GM19099 (cell line): ENCODE measurements around the gene CCNF.

Experiments
- POLR2A ChIP-seq: IDR thresholded peaks from 3 replicates; pipeline ENCODE4 v1.6.1; 2011; ENCODE audit warnings: low read depth; ENCODE audit not compliant: insufficient read length; ENCODE audit errors: extremely low read depth

Gene CCNF

DNA sequence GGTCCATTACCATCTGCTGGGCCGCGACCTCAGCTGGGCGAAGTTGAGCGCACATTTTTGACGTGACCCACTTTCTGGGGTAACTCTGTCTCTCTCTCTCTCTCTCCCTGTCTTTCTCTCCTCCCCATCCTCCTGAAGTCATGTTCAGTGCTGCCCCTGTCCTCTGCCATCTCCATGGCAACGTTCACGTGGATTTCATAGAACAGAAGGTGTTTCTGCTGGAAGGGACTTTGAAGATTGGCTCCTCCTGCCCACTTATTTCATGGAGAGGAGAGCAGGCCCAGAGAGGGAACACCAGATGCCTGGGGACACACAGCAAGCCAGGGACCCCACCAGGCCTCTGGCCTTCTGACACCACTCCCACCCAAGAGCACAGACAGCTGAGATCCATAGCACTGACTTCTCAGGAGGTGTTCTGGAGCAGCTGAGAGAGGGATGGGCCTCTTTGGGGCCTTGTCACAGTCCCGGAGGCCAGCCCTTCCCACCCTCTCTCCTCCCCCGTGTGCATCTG, 4.2 kb upstream of the CCNF start:
- no peak for TF ChIP-seq POLR2A

DNA sequence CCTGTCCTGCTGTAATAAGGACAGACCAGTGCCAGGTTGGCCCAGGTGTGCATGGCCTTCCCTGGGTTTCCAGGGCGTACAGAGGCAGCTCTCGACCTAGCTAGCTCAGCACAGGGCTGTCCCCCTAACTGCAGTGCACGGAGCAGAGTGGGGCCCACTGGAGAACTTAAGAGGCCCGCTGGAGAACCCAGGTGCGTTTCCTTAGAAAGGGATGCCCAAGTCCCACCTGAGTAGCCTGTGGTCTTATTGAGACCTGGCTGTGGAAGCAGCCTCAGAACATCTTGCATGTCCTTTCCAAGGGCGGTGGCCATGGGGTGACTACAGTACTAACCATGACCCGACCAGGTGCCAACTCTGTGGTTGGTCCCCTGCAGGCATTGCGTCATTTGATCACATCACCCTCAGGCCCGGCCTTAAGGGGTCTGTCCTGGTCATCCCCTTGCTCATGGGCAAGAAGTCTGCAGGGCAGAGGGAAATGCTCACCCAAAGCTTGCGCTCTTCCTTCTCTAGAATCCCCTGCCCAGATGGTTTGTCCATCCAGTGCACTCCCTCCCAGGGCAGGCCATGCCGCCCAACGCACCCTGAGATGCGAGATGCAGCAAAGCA, 3.3 kb upstream of the CCNF start:
- no peak for TF ChIP-seq POLR2A

DNA sequence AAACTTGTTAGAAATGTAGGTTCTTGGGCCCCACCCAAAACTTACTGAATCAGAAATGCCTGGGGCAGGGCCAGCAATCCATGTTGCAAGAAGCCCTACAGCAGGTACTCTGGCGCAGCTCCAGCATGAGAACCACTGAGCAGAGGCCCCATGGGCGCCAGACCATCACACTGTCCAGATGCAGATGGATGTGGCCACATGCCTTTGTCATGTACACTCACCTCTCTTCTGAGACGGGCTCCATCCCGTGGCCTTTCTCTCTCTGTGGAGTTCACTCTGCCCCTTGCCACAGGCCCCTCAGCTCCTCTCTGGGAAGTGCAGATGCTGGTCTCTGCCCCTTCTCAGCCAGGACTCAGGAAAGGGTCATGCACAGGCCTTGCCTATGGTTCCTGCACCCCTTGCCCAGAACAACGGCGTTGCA, 2.3 kb upstream of the CCNF start:
- no peak for TF ChIP-seq POLR2A

DNA sequence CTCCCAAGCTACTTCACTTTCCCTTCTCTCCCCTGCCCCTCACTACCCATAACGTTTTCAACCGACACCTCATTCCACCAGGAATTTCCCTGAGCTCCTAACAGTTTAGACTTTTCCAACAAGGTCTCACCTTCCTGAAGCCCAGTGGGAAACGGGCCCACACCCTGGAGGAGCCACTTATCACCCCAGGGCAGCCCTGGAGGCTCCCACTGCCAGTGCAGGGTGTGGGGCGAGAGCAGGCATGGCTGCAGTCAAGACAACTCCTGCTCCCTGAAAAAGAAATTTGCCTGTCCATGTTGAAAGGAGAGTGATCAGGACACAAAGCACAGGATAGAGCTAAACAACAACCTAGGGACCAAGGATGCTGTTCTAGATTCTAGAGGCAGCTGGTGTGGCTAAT, 1.7 kb upstream of the CCNF start:
- no peak for TF ChIP-seq POLR2A

DNA sequence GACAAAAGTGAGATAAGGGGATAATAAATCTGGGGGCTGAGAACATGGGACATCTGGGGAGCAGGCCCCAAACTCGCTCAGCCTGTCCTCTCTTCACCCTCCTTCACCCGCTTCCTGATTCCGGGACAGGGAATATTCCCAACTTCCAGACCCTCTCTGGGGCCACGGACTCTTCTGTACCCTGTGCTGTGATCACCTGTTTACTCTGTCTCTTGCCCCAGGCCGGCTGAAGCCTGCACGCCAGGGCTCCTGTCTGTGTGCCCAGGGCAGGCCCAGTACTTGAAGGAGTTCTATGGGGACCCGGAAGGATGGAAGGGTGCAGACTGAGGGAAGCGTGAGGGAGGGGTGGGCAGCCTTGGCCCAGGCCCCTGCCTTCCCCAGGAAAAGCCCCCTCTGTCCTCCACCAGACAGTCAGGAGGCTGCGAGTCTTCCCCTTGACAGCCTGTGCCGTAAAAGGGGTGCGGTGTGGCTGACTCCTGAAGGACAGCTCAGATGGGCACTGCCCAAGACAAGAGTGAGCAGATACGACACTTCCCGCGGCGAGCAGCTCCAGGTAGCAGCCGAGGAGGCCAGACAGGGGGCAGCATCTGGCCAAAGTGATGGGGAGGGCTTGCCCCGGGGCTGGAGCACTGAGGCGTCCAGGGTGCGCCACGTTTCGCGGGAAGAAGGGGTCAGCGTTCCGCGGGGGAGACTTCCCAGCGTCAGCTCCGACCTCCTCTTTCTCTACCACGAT, 1.0 kb upstream of the CCNF start:
- no peak for TF ChIP-seq POLR2A

DNA sequence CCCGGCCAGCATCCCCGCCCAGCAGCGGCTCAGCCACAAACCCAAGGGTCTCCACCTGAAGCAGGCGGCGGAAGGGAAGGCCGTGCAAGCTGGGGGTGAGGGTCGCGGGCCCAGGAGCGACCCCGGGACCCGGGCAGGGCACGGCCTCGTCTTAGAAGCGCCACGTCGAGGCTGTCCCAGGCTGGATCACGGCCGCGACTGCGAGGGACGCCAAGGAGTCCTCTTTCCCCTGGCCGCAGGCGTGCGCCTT, 538 bp upstream of the CCNF start:
- TF ChIP-seq POLR2A = no peak

DNA sequence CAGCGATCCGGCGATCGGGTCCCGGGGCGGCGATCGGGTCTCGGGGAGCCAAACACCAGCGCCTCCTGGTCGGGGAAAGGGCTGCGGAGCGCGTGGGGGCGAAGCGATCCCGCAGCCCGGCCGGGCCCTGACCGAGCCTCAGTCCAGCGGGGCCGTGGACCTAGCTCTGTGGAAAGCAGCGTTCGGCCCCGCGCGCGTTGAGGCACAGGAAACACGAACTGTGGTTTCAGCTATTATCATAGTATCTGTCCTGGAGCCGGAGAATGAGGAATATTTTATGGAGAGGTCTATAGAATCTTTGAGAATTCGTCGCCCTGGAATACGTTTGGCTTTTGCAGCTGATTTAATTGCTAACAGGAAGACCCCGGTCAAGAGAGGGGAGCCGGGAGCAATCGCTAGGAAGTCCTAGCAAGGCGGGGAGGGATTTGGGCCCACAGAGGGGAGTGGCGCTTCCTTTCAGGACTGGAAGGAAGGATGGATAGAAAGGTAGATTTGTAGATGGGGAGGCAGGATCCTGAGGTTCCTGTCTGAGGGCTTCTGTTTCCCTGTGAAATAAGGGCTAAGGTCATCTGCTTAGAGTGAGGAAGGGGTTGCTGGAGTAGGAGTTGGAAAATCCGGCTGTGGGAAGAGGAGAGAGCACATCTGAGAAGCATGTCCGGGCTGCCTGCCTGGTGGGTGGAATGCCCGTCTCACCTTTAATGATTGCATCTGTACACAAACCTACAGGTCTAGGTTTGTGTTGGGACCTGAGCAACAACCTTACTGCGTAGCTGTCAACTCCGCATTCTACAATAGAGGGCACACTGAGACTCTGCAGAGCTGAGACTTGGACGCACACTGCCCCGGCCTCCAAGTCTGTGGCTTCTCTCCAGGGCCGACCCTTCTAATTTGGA, 770 bp downstream of the CCNF start:
- no peak for TF ChIP-seq POLR2A

DNA sequence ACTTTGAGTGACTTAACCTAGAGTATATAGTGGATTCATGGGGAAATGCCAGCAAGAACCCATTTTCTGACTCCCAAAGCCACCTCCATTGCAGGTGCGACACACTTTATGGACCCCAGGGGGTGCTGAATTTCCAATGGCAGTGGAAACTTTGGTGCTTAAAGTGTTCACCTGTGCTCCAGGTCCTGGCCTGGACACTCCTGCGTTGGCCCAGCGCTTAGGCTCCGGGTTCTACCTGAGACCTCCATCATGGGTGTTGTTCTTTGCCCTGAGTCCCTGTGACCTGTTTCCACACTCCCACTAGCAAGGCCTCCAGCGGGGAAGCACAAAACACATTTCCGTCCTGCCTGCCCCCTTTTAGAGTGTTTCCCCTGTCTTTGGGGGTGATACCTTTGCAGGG, 3.0 kb downstream of the CCNF start:
- TF ChIP-seq POLR2A = no peak

DNA sequence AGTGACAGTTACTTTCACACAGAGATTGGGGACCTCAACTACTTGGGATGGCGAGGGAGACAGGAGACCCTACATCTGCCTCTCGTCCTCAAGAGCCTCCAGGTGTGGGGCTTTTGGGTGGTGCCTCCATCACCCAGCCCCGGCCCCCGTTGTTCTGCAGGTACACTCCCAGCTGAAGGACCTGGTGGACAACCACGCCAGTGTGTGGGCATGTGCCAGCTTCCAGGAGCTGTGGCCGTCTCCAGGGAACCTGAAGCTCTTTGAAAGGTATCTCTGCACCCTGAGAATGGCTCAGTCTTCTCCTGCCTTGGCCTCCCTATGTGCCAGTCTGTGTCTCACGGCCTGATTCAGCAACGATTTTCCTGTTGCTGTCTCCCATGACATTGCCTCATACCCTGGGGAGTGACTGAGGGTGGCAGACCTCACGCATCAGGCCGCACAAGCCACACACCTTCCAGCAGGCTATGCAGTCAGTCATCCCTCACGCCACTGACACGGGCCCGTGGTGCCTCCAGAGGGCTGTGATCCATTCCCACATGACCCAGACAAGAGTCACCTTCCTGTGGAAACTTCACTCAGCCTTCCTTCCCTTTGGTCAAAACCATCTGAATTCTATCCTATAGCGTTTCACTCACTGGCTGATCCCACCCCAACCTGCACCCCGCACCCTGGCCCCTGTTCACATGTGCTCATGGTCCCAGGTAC, 3.7 kb downstream of the CCNF start:
- no peak for TF ChIP-seq POLR2A

DNA sequence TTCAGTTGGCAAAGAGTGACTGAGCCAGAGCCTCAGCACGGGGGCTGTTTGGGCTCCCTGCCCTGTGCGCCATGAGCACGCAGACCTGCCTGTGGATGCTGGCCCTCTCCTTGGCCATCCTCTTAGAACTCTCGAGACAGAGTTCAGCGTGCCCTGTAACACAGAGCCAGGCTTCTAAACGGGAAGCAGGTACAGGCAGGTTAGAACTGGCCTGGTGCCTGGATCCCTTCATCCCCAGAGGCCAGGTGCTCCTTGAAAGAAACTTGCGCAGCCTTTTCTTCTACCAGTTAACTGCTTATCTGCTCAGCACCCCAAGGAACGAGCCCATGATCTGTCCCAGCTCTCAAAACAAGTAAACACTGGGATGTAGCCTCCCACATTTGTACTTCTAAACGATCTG, 6.9 kb downstream of the CCNF start:
- TF ChIP-seq POLR2A = no peak

DNA sequence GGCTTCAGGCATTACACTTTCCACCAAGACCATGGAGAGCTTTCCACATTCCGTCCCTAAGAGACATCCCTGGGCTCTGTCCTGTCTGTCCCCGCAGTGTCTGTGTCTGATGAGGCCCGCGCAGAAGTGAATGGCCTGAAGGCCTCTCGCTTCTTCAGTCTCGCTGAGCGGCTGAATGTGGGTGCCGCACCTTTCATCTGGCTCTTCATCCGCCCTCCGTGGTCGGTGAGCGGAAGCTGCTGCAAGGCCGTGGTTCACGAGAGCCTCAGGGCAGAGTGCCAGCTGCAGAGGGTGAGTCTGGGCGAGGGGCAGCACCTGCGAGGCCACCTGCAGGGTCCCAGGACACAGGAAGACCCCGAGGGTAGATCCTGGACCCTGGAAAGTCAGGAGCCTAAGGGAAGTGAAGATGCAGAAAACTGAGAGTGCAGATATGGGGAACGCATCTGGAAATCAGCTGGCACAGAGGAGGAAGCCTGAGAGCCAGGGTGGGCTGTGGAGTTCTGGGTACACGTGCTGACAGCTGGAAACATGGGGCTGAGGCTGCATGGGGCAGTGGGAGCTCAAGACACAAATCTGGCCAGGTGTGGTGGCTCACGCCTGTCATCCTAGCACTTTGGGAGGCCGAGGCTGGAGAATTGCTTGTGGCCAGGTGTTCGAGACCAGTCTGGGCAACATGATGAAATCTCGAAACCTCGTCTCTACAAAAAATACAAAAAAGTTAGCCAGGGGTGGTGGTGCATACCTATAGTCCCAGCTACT, 8.0 kb downstream of the CCNF start:
- no peak for TF ChIP-seq POLR2A

DNA sequence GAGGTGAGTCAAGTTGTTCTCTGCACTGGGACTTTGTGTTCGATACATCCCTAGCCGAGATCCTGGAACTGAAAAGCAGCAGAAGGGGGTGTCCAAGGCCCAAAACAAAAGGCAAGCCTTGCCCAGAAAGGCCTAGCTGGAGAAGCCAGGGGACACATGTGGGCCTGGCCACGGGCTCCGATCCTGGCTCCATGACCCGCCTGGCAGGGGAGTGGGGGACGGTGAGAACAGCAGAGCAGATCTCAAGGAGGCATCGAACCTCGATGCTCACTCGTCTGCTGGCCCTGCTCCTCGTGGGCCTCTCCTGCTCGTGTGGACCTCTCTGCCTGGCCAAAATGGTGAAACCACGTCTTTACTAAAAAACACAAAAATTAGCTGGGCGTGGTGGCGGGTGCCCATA, 8.9 kb downstream of the CCNF start:
- TF ChIP-seq POLR2A = no peak

DNA sequence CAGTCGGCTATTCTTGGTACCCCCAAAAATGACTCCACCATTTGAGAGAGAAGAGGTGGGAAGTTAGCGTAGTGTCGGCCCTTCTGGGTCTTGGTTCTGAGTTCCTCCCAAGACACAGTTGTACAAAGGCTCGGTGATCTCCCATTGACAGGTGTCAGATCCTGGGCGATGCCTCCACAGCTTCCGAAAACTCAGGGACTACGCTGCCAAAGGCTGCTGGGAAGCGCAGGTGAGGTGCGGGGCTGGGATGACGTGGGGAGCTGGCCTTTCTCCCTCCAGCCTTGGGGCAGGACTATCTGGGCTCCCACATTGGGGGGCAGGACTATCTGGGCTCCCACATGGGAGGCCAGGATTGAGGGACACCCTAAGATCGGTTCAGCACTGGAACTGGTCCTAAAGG, 10.4 kb downstream of the CCNF start:
- TF ChIP-seq POLR2A = no peak

DNA sequence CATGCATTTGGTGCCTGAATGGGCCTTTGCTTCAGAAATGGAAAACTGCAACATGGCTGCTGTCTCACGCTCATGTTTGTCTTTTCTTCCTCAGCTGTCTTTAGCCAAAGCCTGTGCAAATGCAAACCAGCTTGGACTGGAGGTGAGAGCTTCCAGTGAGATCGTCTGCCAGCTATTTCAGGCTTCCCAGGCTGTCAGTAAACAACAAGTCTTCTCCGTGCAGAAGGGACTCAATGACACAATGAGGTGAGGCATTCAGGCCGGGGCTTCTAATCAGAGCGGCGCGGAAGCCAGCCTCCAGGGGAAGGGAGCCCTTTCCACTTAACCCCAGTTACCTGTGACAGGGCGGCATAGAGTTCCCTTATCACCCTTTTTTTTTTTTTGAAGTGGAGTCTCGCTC, 14.3 kb downstream of the CCNF start:
- TF ChIP-seq POLR2A = no peak
